HG03159 (cell line): Measurements from ENCODE around the gene CCN5.
"Not testable (repeated sequence)": the region's sequence is repeated elsewhere in the genome, so short reads cannot be mapped to it uniquely, and the experiment has no call there.

Source experiments
- ATAC-seq: cut with Tn5 transposase; IDR thresholded peaks from one replicate; pipeline ENCODE4 v1.9.1; 2021; ENCODE audit warnings: mild to moderate bottlenecking, moderate library complexity; ENCODE audit not compliant: unreplicated experiment

CCN5 gene

GRCh38 chr20:44694159-44694558 lies 21.0 kb upstream of the CCN5 start:
- no peak for ATAC-seq

- no peak for ATAC-seq
Observed at GRCh38 chr20:44695295-44695673, 19.9 kb upstream of the CCN5 start.

GRCh38 chr20:44695674-44696300 lies 19.4 kb upstream of the CCN5 start:
- ATAC-seq = no peak

- no peak for ATAC-seq
Observed at GRCh38 chr20:44696315-44696714, 18.9 kb upstream of the CCN5 start.

- not testable (repeated sequence) for ATAC-seq
Observed at GRCh38 chr20:44697041-44697440, 18.1 kb upstream of the CCN5 start.

- ATAC-seq = no peak
Observed at GRCh38 chr20:44698351-44698750, 16.8 kb upstream of the CCN5 start.

- no peak for ATAC-seq
Observed at GRCh38 chr20:44700306-44700705, 14.9 kb upstream of the CCN5 start.

- ATAC-seq = no peak
Observed at GRCh38 chr20:44701118-44701857, 13.9 kb upstream of the CCN5 start.

- no peak for ATAC-seq
Observed at GRCh38 chr20:44701858-44702256, 13.3 kb upstream of the CCN5 start.

- no peak for ATAC-seq
Observed at GRCh38 chr20:44702776-44703175, 12.4 kb upstream of the CCN5 start.

GRCh38 chr20:44703183-44703925 lies 11.8 kb upstream of the CCN5 start:
- ATAC-seq = no peak

- no peak for ATAC-seq
Observed at GRCh38 chr20:44703956-44704488, 11.1 kb upstream of the CCN5 start.

GRCh38 chr20:44704551-44704971 lies 10.6 kb upstream of the CCN5 start:
- ATAC-seq = no peak

GRCh38 chr20:44705364-44706094 lies 9.6 kb upstream of the CCN5 start:
- no peak for ATAC-seq

GRCh38 chr20:44706301-44707017 lies 8.7 kb upstream of the CCN5 start:
- no peak for ATAC-seq

- ATAC-seq = no peak
Observed at GRCh38 chr20:44707018-44707579, 8.1 kb upstream of the CCN5 start.

GRCh38 chr20:44709380-44709779 lies 5.8 kb upstream of the CCN5 start:
- no peak for ATAC-seq

- ATAC-seq = no peak
Observed at GRCh38 chr20:44709797-44710196, 5.4 kb upstream of the CCN5 start.

GRCh38 chr20:44711237-44711636 lies 3.9 kb upstream of the CCN5 start:
- no peak for ATAC-seq

GRCh38 chr20:44714102-44714700 lies 968 bp upstream of the CCN5 start:
- ATAC-seq = no peak
